Activated effector memory CD4-positive, alpha-beta T cell treated with Interleukin-2 at 50 U/mL for 16 hours (primary cell): Measurements from ENCODE around the gene CRAMP1.

Source experiments
- DNase-seq: peaks from one replicate; pipeline ENCODE4 v3.0.0-alpha.2; 2020

The CRAMP1 gene

GRCh38 chr16:1602285-1602684 lies 9.9 kb upstream of the CRAMP1 start:
- DNase-seq, result no peak

GRCh38 chr16:1606774-1607173 lies 5.4 kb upstream of the CRAMP1 start:
- no peak for DNase-seq

GRCh38 chr16:1607971-1608370 lies 4.2 kb upstream of the CRAMP1 start:
- no peak for DNase-seq

- DNase-seq, result peak; percentile 88
Observed at GRCh38 chr16:1610071-1610898, 1.9 kb upstream of the CRAMP1 start.

GRCh38 chr16:1610899-1611632 lies 1.1 kb upstream of the CRAMP1 start:
- DNase-seq, result peak; percentile 2

GRCh38 chr16:1613211-1613622 lies 1.1 kb downstream of the CRAMP1 start:
- no peak for DNase-seq

GRCh38 chr16:1613728-1614455 lies 1.7 kb downstream of the CRAMP1 start:
- no peak for DNase-seq

GRCh38 chr16:1614456-1615102 lies 2.4 kb downstream of the CRAMP1 start:
- peak; percentile 1 for DNase-seq

GRCh38 chr16:1615761-1616160 lies 3.6 kb downstream of the CRAMP1 start:
- no peak for DNase-seq

GRCh38 chr16:1619976-1620375 lies 7.8 kb downstream of the CRAMP1 start:
- no peak for DNase-seq

GRCh38 chr16:1620391-1620790 lies 8.2 kb downstream of the CRAMP1 start:
- no peak for DNase-seq

- no peak for DNase-seq
Observed at GRCh38 chr16:1621851-1622250, 9.7 kb downstream of the CRAMP1 start.

- no peak for DNase-seq
Observed at GRCh38 chr16:1626327-1626726, 14.2 kb downstream of the CRAMP1 start.

GRCh38 chr16:1626776-1627175 lies 14.6 kb downstream of the CRAMP1 start:
- no peak for DNase-seq

GRCh38 chr16:1630450-1631213 lies 18.5 kb downstream of the CRAMP1 start:
- DNase-seq, result no peak

GRCh38 chr16:1631230-1631629 lies 19.1 kb downstream of the CRAMP1 start:
- no peak for DNase-seq

- DNase-seq, result no peak
Observed at GRCh38 chr16:1631931-1632637, 19.9 kb downstream of the CRAMP1 start.

GRCh38 chr16:1632638-1632970 lies 20.4 kb downstream of the CRAMP1 start:
- no peak for DNase-seq

- no peak for DNase-seq
Observed at GRCh38 chr16:1633310-1633709, 21.1 kb downstream of the CRAMP1 start.

GRCh38 chr16:1634541-1634940 lies 22.4 kb downstream of the CRAMP1 start:
- no peak for DNase-seq

GRCh38 chr16:1635070-1635469 lies 22.9 kb downstream of the CRAMP1 start:
- DNase-seq, result no peak

GRCh38 chr16:1637526-1637925 lies 25.4 kb downstream of the CRAMP1 start:
- DNase-seq, result no peak
